HG03196 (cell line): Measurements from ENCODE around the gene SCN8A.
"Not testable (repeated sequence)": the region's sequence is repeated elsewhere in the genome, so short reads cannot be mapped to it uniquely, and the experiment has no call there.

ENCODE experiments used
- ATAC-seq: cut with Tn5 transposase; IDR thresholded peaks from one replicate; pipeline ENCODE4 v1.9.1; 2021; ENCODE audit not compliant: unreplicated experiment

The SCN8A gene

DNA sequence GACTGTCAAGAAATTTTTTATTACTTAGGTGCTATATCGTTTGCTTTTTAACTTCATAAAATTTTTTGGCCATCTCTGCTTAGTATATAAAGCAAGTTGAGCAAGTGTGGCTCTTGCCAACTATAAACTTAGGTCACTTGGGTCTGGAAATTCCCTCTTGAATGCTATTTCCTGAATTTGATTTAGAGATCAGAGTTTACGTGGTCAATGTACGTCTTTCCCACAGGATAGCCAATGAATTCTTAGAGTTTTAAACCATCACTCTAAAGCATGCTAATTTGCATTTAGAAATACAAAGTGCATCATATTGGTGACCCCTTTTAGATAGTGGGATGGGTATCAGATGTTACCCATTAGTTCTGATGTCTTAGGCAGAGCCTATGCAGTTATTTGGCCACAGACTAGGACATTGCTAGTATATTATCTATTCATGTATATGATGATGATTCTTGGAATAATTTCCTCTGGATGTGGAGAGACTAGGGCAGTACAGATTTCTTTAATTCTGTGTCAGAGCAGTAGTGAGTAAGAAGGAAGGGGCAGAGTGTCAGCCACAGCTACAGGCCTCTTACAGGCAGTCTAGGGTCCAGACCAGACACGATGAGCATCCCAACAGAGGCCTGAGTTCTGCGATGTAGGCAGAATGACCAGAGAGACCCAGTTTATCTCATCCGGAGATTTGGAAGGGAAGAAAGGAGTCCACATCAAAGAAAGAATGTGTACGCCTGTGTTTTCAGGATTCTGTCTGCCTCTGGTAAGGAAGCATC lies 30.3 kb downstream of the SCN8A start:
- ATAC-seq: no peak

DNA sequence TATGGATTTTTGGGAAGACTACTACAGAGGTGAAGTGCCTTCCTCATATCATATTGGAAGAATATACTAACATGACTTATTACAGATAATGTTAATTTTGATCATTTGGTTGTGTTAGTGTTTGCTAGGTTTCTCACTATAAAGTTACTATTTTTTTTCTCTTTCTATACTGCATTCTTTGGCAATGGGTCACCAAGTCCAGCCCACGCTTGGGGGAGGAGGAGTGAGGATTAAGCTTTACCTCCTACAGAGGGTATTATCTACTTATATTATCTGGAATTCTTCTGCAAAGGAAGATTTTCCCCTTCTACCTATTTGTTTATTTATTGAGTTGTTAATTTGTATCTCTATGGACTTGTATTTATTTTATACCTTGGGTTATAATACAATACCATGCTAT lies 31.5 kb downstream of the SCN8A start:
- ATAC-seq: no peak

DNA sequence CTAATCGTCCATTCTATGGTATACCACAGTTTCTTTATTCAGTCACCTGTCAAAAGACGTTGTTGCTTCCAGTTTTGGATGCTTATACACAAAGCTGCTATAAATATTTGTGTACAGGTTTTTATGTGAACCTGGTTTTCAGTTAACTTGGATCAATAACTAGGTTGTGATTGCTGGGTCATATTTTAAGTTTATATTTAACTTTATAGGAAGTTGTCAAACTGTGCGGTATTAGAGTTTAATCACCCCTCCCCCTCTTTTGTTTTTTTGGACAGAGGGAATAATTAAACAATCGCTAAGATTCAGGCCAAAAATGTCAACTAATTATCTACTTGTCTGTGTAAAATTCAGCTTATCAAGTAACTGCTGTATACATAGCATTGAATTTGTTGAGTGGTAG lies 34.3 kb downstream of the SCN8A start:
- ATAC-seq: no peak

DNA sequence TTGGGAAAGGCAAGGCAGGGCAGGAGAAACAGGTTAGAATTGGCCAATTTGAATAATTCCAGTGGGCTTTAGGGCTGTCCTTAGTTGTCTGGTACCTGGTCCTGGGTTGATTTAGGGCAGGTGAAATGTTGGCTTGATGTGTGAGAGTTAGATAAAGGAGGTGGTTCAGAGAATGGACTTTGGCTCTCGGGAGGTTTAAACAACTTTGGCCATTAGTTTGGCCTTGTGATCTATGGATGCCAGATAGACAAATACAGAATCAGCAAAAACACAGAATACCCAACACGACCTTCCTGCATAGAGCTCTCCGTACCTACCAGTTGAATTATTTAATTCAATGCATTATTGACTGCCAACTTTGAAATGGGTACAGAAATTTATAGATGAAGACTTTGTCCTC lies 35.1 kb downstream of the SCN8A start:
- no peak for ATAC-seq

DNA sequence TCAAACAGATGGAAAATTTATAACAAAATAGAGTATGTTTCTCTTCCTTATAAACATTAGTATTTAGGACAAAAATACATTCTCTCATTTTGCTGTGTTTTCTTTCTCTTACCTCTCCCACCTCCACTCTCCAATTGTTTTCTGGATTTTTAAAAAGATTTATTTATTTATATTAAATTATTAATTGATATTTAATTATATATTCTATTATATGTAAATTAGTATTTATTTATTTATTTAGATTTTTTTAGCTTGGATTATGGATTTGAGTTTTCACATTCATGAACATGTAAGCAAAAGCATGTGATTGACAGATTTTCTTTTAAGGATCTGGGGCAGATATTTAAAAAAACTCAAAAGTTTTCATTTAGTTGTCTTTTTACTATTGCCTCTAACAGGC lies 35.6 kb downstream of the SCN8A start:
- no peak for ATAC-seq

DNA sequence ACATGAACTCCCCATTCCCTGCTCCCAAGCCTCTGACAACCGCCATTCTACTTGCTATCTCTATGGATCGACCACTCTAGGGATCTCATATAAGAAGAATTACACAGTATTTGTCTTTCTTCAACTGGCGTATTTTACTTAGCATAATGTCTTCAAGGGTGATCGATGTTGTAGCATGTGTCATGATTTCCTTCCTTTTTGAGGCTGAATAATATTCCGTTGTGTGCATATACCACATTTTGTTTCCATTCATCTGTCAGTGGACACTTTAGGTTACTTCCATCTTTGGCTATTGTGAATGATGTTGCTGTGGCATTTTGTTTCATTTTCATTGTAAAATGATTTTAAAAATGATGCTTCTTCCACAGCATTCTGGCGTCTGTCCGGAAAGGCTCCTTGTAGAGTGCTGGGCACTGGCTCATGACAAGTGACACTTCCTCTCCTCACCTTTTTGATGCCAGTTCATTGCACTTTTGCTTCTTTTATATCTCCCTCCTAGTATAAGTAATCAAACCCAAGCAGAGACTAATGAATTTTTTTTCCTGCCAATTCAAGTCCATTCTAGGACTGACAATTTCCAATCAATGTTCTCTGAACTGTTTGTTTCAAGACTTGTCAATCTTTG lies 39.3 kb downstream of the SCN8A start:
- no peak for ATAC-seq

DNA sequence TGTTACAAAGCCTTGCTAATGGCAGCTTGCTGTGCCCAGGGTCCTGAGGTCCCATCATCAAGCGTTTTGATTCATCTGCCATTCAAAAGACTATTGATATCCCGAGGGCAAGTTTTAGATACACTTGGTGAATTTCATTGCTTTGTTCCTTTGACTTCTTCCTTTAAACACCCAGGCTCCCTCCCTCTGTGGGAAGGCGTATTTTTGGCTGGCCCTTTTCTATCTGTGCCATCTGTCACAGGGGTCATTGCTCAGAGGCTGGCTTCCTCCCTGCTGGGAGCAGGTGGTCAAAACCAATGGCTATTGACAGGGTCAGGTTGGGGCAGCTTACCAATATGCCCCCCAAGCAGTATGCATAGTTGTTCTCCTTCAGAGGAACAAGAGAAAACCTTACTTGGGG lies 40.0 kb downstream of the SCN8A start:
- ATAC-seq: no peak

DNA sequence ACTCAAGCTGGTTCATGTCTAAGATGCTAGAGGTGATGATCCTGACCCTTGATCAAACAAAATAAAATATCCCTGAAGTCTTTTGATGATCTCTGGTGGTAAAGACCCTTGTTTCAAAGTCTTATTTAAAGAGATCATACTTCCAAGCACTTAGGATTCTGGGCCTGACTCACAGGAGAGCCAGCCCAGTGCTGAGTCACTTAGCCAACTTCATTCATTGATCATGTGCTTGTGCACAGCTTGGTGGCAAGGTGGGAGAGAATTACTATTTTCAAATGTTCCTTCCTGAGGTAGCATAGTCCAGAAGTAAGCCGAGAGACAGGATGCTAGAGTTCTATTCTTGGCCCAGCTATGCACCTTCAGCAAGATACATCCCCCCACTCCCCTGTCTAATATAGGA lies 40.6 kb downstream of the SCN8A start:
- no peak for ATAC-seq

DNA sequence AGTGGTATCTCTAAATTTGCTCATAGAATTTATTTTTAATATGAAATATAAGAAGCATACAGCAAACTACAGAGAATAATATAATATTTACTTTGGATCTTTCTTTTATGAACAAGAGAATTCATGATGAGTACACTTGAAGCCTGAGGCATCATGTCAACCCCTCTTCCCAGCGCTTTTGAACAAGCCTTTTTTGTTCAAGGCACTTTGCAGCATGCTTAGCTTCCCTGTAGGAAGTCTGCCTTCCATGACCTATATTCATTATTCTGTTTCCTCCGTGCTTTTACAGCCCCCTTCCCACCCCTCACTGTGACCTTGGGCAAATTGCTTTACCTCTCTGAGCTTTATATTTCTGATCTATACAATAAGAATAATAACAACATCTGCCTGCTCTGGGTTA lies 41.6 kb downstream of the SCN8A start:
- ATAC-seq: no peak

DNA sequence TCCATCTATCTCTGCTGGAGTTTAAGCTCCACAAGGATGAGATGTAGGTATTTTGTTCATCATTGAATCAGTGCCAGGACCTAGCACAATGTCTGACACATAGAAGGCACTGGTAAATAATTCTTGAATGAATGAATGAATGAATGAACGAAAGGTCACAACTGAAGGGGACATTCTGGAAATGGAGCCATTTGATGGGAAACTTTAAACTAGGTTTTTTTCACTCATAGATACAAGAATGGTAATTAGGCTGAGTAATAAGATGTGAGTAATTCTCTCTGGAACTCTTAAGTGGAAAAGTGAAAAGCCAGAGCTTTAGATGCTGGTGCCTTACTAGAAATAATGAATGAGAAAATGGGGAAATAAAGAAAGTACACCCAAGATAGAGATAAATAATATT lies 44.3 kb downstream of the SCN8A start:
- no peak for ATAC-seq

DNA sequence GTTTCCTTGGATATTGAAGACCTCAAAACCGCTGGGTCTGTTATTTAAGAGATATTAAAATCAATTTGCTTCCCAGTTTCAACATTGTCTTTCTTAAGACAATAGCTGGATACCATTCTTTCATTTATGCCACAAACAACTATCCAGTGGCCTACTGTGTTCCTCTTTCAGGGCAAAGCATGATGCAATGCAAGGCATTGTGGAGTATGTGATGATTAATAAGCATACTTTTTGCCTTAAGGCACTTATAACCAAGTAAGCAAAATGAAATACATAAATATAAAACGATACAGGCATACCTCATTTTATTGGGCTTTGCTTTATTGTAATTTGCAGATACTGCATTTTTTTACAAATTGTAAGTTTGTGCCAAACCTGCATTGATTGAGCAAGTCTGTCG lies 45.5 kb downstream of the SCN8A start:
- ATAC-seq: no peak

DNA sequence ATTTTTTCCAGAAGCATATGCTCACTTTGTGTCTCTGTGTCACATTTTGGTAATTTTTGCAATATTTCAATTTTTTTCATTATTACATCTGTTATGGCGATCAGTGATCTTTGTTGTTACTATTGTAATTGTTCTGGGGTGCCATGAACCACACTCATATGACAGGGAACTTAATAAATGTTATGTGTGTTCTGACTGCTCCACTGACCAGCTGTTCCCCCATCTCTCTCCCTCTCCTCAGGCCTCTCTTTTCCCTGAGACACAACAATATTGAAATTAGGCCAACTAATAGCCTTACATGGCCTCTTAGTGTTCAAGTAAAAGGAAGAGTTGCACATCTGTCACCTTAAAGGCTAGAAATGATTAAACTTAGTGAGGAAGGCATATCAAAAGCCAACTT lies 46.0 kb downstream of the SCN8A start:
- no peak for ATAC-seq

DNA sequence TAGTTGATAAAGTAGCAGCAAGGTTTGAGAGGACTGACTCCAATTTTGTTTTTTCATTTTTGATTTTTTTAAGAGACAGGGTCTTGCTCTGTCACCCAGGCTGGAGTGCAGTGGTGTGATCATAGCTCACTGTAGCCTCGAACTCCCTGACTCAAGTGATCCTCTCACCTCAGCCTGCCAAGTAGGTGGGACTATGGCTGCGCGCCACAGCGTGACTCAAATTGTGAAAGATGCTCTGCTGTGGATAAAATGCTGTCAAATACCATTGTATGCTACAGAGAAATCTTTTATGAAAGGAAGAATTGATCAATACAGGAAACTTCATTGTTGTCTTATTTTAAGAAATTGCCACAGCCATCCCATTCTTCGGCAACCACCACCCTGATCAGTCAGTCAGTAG lies 48.3 kb downstream of the SCN8A start:
- no peak for ATAC-seq

DNA sequence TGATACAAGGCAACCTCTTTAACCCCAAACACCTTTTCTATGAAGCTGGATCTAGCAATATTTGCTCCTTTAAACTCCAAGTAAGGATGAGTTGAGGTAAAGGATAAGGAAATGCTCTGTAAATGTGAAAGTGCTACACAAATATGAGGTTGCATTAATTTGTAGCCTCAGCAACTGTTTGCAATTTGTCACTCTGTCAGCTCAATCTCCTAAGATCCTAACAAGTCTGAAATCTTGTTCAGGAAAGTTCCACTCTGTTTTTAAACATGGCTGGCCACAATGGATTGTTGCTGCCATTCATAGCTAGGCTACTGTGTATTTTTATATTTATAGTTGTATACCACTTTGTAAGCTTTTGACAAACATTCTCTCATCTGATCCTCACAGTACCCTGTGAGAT lies 51.3 kb downstream of the SCN8A start:
- no peak for ATAC-seq

DNA sequence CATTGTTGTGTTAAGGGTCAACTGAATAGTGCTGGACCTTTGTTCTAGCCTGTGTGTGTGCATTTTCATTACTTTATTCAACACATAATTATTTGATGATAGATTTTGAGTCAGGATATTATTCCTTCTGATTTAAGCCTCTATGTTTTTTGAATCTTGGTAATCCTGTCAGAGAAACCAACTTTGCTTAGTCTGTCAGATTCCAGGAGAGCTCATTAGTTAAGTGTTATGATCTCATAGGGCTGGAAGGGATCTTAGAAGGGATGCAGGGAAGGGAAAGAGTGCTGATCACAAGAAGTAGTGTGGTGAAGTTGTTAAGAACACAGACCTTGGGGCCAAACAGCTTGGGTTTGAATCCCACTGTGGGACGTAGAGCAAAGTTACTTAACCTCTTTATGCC lies 52.9 kb downstream of the SCN8A start:
- no peak for ATAC-seq

DNA sequence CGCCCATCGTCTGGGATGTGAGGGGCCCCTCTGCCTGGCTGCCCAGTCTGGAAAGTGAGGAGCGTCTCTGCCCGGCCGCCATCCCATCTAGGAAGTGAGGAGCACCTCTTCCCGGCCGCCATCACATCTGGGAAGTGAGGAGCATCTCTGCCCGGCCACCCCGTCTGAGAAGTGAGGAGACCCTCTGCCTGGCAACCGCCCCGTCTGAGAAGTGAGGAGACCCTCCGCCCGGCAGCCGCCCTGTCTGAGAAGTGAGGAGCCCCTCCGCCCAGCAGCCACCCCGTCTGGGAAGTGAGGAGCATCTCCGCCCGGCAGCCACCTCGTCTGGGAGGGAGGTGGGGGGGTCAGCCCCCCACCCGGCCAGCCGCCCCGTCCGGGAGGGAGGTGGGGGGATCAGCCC lies 53.7 kb downstream of the SCN8A start:
- ATAC-seq: not testable (repeated sequence)

DNA sequence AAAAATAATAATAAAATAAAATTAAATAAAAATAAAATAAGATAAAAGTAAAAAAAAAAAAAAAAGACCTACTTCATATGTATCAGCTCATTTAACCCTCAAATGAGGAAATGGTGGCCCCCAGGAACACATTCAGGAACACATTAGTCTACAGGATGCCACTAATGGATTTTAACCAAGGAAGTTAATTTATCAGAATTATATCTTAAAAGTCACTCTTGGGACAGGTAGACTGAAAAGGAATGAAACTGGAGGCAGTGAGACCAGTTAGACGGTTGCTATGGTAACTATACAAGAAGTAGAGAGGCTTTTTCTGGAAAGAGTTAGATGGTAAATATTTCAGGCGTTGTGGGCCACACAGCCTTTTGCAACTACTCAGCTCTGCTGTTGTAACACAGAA lies 54.9 kb downstream of the SCN8A start:
- ATAC-seq: no peak

DNA sequence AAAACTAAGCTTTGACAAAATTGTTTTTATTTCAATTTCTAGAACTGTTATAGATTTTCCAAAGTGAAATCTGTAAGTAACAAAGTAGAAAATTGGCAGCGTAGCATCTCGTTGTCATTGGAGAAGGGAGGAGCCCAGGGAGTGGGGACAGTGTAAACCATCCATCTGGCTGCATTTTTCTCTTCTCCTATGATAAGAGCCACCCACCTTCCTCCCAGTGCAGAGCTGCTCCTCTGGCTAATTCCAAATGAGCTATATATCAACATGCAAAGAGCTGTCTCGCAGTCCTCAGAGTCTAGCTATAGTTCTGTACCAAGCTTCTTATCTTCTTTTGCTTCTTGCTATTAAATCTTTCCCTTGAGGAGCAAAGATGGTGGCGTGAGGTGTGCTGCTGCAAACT lies 56.6 kb downstream of the SCN8A start:
- no peak for ATAC-seq

DNA sequence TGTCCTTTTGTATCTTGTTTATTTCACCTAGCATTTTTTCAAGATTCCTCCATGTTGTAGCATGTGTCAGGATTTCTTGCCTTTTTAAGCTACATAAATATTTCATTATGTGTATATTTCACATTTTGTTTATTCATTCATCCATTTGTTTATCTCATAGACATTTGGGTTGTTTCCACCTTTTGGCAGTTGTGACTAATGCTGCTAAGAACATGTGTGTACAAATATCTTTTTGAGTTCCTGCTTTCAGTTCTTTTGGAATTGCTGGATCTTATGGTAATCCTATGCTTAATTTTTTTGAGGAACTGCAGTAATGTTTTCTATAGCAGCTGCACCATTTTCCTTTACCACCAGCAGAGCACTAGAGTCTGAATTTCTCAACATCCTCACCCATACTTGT lies 62.4 kb downstream of the SCN8A start:
- ATAC-seq: no peak

DNA sequence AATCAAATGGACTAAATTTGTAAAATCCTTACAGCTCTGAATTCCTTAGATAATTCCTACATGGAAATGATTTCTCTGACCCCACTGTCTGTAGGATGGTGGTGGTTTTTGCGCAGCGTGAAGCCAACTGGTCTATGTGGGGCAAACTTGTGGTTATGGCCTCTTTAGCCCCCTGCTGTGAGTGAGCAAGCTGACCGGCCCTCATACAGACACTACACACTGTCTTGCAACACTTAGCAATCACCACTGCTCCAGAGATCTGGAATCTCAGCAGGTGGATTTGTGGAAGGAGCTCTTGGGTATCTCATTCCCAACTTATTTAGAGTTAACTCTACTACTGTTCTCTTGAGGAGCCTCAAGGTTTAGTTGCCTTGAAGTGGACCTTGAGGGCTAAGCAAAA lies 70.2 kb downstream of the SCN8A start:
- ATAC-seq: no peak

DNA sequence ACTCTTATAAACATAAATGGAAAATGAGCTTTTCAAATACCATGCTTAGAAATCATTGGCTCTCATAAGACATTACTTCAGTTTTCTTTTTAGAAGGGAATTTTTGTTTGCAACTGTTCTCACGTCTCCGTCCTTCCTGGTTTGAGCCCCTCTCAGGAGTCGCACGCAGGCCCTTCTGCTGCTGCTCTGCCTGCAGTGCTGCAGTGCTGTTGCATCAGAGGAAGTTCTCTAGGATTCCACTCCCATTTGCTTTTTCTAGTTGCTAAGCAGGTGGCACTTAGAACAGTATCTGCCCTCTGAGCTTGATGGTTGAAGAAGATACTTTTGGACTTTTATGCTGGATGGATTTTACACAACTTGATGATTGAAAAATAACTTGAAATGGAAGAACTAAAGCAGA lies 70.8 kb downstream of the SCN8A start:
- ATAC-seq: no peak

DNA sequence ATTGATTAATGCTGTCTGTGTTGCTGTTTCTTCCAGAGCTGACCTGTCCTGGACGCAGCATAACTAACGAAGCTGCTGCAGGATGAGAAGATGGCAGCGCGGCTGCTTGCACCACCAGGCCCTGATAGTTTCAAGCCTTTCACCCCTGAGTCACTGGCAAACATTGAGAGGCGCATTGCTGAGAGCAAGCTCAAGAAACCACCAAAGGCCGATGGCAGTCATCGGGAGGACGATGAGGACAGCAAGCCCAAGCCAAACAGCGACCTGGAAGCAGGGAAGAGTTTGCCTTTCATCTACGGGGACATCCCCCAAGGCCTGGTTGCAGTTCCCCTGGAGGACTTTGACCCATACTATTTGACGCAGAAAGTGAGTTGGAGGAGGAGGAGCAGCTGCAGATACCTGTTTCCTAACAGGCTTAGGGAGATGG lies 71.7 kb downstream of the SCN8A start:
- no peak for ATAC-seq

DNA sequence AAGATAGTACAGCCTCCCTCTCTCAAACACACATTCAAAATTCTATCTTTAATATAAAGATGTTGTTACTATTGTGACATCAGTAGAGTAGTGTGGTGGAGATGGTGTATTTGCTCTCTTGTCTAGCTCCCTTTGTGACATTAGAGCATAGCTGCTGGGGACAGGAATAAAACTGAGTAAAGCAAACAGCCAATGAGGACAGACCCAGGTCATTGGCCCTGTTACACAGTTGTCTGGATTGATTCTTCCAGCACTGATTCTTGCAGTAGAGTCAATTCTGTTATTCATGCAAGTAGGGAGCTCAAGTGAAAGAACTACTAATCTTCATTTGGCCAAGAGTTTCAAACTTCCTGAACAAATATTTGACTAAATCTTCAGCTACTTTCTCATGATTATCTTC lies 72.4 kb downstream of the SCN8A start:
- no peak for ATAC-seq
